ENCODE results near the gene PDE10A.

PDE10A gene

DNA sequence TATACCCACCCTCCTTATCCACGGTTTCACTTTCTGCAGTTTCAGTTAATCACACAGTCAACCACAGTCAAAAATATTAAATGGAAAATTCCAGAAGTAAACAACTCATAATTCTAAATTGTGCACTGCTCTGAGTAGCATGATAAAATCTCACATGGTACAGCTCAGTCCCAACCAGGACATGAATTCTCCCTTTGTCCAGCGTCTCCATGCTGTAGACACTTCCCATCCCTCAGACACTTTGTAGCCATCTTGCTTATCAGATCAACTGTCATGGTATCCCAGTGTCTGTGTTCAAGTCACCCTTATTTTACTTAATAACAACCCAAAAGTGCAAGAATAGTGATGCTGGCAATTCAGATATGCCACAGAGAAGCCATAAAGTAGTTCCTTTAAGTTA lies 94.7 kb downstream of the PDE10A start:
- no peak overlapping the region for H3K4me3 ChIP-seq (ENCODE audit: low read depth, low read length, poor library complexity, severe bottlenecking)
- no peaks in the 10 kb centered on the region for H3K36me3 ChIP-seq (ENCODE audit: insufficient read depth, low read length)
- no peak overlapping the region for H3K27ac ChIP-seq (ENCODE audit: low read depth, low read length, poor library complexity, severe bottlenecking)
- no peaks in the 10 kb centered on the region for H3K4me1 ChIP-seq (ENCODE audit: insufficient read depth, low read length, severe bottlenecking)
- no peak for TF ChIP-seq EZH2 (IDR thresholded peaks at IDR 0.05; ENCODE audit: borderline replicate concordance, low read length)
- TF ChIP-seq, protein P1, sequence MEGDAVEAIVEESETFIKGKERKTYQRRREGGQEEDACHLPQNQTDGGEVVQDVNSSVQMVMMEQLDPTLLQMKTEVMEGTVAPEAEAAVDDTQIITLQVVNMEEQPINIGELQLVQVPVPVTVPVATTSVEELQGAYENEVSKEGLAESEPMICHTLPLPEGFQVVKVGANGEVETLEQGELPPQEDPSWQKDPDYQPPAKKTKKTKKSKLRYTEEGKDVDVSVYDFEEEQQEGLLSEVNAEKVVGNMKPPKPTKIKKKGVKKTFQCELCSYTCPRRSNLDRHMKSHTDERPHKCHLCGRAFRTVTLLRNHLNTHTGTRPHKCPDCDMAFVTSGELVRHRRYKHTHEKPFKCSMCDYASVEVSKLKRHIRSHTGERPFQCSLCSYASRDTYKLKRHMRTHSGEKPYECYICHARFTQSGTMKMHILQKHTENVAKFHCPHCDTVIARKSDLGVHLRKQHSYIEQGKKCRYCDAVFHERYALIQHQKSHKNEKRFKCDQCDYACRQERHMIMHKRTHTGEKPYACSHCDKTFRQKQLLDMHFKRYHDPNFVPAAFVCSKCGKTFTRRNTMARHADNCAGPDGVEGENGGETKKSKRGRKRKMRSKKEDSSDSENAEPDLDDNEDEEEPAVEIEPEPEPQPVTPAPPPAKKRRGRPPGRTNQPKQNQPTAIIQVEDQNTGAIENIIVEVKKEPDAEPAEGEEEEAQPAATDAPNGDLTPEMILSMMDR (IDR thresholded peaks at IDR 0.05; ENCODE audit: low read length) = no peak
- H2AFZ ChIP-seq (ENCODE audit: low read length) = no peak overlapping the region
- H3K79me2 ChIP-seq (ENCODE audit: insufficient read depth, low read length) = no peaks in the 10 kb centered on the region
- no peaks in the 10 kb centered on the region for H3K9me2 ChIP-seq (ENCODE audit: low read depth, low read length)
- H3K9ac ChIP-seq (ENCODE audit: low read length) = no peak overlapping the region
- H3K4me2 ChIP-seq (ENCODE audit: low read length) = no peak overlapping the region
- H3F3A ChIP-seq (ENCODE audit: insufficient read depth, low read length) = no peaks in the 10 kb centered on the region
- no peaks in the 10 kb centered on the region for H4K20me1 ChIP-seq (ENCODE audit: insufficient read depth, low read length)
- no peaks in the 10 kb centered on the region for H3K9me3 ChIP-seq (ENCODE audit: low read length)
- no peaks in the 10 kb centered on the region for H3K27me3 ChIP-seq (ENCODE audit: insufficient read depth, low read length)

DNA sequence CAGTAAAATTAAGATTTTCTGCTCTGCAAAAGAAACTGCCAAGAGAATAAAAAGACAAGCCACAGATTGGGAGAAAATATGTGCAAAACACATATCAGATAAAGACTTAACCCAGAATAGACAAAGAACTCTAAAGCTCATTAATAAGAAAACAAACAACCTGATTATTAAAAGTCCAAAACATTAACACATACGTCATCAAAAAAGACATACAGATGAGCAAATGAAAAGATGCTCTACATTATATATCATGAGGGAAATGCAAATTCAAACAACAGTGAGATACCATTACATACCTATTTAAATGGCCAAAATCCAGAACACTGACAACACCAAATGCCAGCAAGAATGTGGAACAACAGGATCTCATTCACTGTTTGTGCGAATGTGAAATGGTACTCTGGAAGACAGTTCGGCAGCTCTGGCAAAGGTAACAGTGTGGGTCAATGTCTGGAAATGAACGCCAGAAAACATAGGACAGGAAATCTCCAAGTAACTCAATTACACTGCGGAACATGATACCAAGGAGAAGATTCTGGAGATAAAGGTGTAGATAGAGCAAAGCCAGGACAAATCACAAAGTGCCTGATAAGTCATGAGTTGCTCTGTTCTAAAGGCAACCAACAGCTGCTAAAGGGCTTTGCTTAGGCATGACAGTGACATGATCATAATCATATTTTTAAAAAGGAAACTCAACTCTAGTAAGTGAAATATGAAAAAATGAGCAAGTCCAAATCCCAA lies 96.8 kb downstream of the PDE10A start:
- no peaks in the 10 kb centered on the region for H3K9me3 ChIP-seq (ENCODE audit: low read length)
- H2AFZ ChIP-seq (ENCODE audit: low read length) = no peak overlapping the region
- no peaks in the 10 kb centered on the region for H3K4me1 ChIP-seq (ENCODE audit: insufficient read depth, low read length, severe bottlenecking)
- no peak overlapping the region for H3K4me3 ChIP-seq (ENCODE audit: low read depth, low read length, poor library complexity, severe bottlenecking)
- H4K20me1 ChIP-seq (ENCODE audit: insufficient read depth, low read length) = no peaks in the 10 kb centered on the region
- H3K27ac ChIP-seq (ENCODE audit: low read depth, low read length, poor library complexity, severe bottlenecking) = no peak overlapping the region
- no peaks in the 10 kb centered on the region for H3K27me3 ChIP-seq (ENCODE audit: insufficient read depth, low read length)
- H3K9ac ChIP-seq (ENCODE audit: low read length) = no peak overlapping the region
- no peak overlapping the region for H3K4me2 ChIP-seq (ENCODE audit: low read length)
- H3K9me2 ChIP-seq (ENCODE audit: low read depth, low read length) = no peaks in the 10 kb centered on the region
- no peaks in the 10 kb centered on the region for H3F3A ChIP-seq (ENCODE audit: insufficient read depth, low read length)
- no peaks in the 10 kb centered on the region for H3K36me3 ChIP-seq (ENCODE audit: insufficient read depth, low read length)
- H3K79me2 ChIP-seq (ENCODE audit: insufficient read depth, low read length) = no peaks in the 10 kb centered on the region
- TF ChIP-seq, protein P1 (IDR thresholded peaks at IDR 0.05; ENCODE audit: low read length) = no peak
- no peak for TF ChIP-seq EZH2 (IDR thresholded peaks at IDR 0.05; ENCODE audit: borderline replicate concordance, low read length)

DNA sequence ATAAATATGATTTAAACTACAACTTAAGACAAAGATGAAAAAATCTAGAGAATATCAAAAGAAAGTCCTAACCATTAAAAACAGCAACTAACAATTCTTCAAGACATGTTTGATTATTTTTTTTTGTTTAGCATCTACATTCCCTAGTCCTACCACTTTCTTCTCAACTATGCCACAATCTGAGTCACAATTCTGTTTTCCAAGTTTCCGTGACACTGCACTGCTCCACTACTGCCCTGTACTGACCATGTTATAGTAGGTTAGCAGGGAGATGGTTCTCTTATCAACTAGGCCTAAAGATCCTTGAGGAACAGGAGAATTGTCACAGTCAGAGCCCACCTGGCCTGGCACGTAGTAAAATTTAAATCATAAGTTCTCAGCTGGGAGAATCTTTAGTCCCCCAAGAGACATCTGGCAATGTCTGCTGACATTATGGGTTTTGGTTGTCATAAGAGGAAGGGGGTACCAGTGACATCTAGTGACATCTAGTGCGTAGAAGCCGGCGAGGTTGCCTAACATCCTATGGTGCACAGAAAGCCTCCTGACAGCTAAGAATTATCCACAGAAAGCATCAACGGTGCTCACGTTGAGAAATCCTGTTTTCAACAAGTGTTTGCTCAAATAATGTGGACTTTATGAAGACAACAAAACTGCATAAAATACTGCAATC lies 100.5 kb downstream of the PDE10A start:
- no peaks in the 10 kb centered on the region for H3F3A ChIP-seq (ENCODE audit: insufficient read depth, low read length)
- no peaks in the 10 kb centered on the region for H3K4me1 ChIP-seq (ENCODE audit: insufficient read depth, low read length, severe bottlenecking)
- no peak overlapping the region for H2AFZ ChIP-seq (ENCODE audit: low read length)
- H3K36me3 ChIP-seq (ENCODE audit: insufficient read depth, low read length) = no peaks in the 10 kb centered on the region
- TF ChIP-seq, protein P1 (IDR thresholded peaks at IDR 0.05; ENCODE audit: low read length) = no peak
- no peak for TF ChIP-seq EZH2 (IDR thresholded peaks at IDR 0.05; ENCODE audit: borderline replicate concordance, low read length)
- H3K9me2 ChIP-seq (ENCODE audit: low read depth, low read length) = no peaks in the 10 kb centered on the region
- no peaks in the 10 kb centered on the region for H3K79me2 ChIP-seq (ENCODE audit: insufficient read depth, low read length)
- no peaks in the 10 kb centered on the region for H3K27me3 ChIP-seq (ENCODE audit: insufficient read depth, low read length)
- H3K9me3 ChIP-seq (ENCODE audit: low read length) = no peaks in the 10 kb centered on the region
- no peak overlapping the region for H3K27ac ChIP-seq (ENCODE audit: low read depth, low read length, poor library complexity, severe bottlenecking)
- no peak overlapping the region for H3K9ac ChIP-seq (ENCODE audit: low read length)
- H3K4me3 ChIP-seq (ENCODE audit: low read depth, low read length, poor library complexity, severe bottlenecking) = no peak overlapping the region
- H4K20me1 ChIP-seq (ENCODE audit: insufficient read depth, low read length) = no peaks in the 10 kb centered on the region
- no peak overlapping the region for H3K4me2 ChIP-seq (ENCODE audit: low read length)

Data from OCI-LY1 (cell line).